Measurements from ENCODE around the gene ECM1. TPM values are rescaled to one million over a fixed set of nuclear protein-coding genes. Genes with fewer than 3 reads are reported as not detected.
A peak's percentile ranks its signal among the peaks of the same experiment; 100 is the strongest.

ECM1 gene
- total RNA-seq, 1 donor = 20.3 TPM

- TF ChIP-seq, protein P1, sequence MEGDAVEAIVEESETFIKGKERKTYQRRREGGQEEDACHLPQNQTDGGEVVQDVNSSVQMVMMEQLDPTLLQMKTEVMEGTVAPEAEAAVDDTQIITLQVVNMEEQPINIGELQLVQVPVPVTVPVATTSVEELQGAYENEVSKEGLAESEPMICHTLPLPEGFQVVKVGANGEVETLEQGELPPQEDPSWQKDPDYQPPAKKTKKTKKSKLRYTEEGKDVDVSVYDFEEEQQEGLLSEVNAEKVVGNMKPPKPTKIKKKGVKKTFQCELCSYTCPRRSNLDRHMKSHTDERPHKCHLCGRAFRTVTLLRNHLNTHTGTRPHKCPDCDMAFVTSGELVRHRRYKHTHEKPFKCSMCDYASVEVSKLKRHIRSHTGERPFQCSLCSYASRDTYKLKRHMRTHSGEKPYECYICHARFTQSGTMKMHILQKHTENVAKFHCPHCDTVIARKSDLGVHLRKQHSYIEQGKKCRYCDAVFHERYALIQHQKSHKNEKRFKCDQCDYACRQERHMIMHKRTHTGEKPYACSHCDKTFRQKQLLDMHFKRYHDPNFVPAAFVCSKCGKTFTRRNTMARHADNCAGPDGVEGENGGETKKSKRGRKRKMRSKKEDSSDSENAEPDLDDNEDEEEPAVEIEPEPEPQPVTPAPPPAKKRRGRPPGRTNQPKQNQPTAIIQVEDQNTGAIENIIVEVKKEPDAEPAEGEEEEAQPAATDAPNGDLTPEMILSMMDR (IDR thresholded peaks at IDR 0.05; ENCODE audit: insufficient read depth, low read depth, low read length) = peak; percentile 89
These were observed 52.8 kb downstream of the ECM1 start for GRCh38 chr1:150560576-150561253.

DNA sequence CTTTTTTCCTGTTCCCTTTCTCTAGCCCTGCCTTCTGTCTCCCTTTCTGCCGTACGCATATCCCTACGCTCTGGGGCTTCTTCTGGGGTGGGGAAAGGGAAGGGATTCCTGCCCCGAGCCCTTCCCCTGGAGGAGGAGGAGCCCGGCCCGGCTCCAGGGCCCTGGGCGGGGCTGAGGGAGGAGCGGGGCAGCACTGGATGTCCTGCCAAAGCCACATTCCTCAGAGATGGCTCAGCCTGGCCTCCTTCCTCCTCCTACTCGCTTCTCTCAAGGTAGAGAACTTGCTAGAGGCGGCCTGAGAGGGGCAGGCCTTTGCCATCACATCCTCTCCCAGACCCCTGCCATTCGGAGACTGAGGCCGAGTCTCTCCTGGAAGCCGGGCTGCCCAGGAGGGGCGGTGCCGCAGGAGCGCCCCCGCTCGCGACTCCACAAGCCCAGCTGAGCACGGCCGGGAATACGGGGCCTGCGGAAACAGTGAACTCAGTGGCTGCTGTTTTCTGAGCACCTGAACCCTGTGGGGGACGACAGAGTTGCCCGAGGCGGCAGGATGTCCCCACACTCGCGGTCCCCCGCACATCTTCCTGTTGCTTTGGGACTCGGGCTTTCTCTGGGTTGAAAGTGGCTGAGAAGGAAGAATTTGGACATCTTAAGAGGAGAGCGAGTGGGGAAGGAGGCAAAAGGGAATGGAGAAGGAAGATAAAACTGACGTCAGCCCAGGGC is 53.5 kb downstream of the ECM1 start:
- DNase-seq (ENCODE audit: low read depth) = peak; percentile 99
- TF ChIP-seq, protein P1 (IDR thresholded peaks at IDR 0.05; ENCODE audit: insufficient read depth, low read depth, low read length) = peak; percentile 34
- H3K4me3 ChIP-seq (ENCODE audit: low read depth, low read length) = peak overlapping the region; percentile 70

More at GRCh38 chr1:150560576-150561253, 52.8 kb downstream of the ECM1 start:
- peak overlapping the region; percentile 70 for H3K4me3 ChIP-seq (ENCODE audit: low read depth, low read length)
- DNase-seq (ENCODE audit: low read depth) = no peak

DNA sequence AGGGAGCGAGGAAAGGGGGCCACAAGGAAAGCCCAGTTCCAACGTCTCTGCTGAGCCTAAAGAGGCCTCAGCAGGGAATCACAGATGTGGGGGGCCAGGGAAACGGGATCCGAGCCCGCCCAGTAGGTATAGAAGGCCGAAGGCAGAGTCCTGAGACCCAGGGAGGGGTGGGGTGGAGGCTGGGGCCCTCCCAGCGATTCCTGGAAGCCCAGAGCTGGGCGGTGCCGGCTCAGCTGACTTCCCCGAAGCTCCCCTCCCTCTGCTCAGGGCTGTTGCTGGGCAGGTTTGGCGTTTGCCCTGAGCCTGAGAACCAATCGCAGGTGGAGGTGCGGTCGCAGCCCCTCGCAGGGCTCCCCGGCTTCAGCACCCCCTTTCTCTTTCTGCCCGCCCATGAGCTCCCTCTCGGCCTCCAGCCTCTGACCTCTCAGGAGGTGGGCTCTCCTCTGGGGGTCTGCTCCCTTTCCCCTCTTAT is 54.1 kb downstream of the ECM1 start:
- TF ChIP-seq, protein P1 (IDR thresholded peaks at IDR 0.05; ENCODE audit: insufficient read depth, low read depth, low read length) = no peak
- H3K4me3 ChIP-seq (ENCODE audit: low read depth, low read length) = peak overlapping the region; percentile 70
- DNase-seq (ENCODE audit: low read depth) = peak; percentile 96

- TF ChIP-seq, protein P1 (IDR thresholded peaks at IDR 0.05; ENCODE audit: insufficient read depth, low read depth, low read length) = no peak
- DNase-seq (ENCODE audit: low read depth) = peak; percentile 38
- H3K4me3 ChIP-seq (ENCODE audit: low read depth, low read length) = peak overlapping the region; percentile 70
These were observed 54.8 kb downstream of the ECM1 start for GRCh38 chr1:150562446-150563339.

Small RNA genes within 50 kb of the gene (small RNA-seq; reads per million reads assigned to genes)
- gene MIR4257 = not detected

Other genes with a start within 250 kb of the ECM1 start
- gene APH1A, start 239.1 kb upstream of the ECM1 start, total RNA-seq = 84.4 and 103 TPM in 2 replicates
- 7.3 and 13.5 TPM in 2 replicates for gene C1orf54, start 235.3 kb upstream of the ECM1 start, total RNA-seq
- gene CIART, start 225.6 kb upstream of the ECM1 start, total RNA-seq = 6.5 and 8.1 TPM in 2 replicates
- gene MRPS21, start 214.2 kb upstream of the ECM1 start, total RNA-seq = 28.7 and 30.7 TPM in 2 replicates
- 37.7 and 56.6 TPM in 2 replicates for gene PRPF3, start 186.6 kb upstream of the ECM1 start, total RNA-seq
- 9.7 and 16.8 TPM in 2 replicates for gene RPRD2, start 144.0 kb upstream of the ECM1 start, total RNA-seq
- gene TARS2, start 20.7 kb upstream of the ECM1 start, total RNA-seq = 17.3 and 18.4 TPM in 2 replicates
- gene FALEC, start 7.6 kb downstream of the ECM1 start, total RNA-seq = 0.64 and 1.3 TPM in 2 replicates
- gene ADAMTSL4, start 41.3 kb downstream of the ECM1 start, total RNA-seq = 2.9 and 8.6 TPM in 2 replicates
- gene MCL1, start 71.5 kb downstream of the ECM1 start, total RNA-seq = 218 and 272 TPM in 2 replicates
- 76.3 and 78.6 TPM in 2 replicates for gene ENSA, start 121.5 kb downstream of the ECM1 start, total RNA-seq
- 9.3 and 17.7 TPM in 2 replicates for gene GOLPH3L, start 189.0 kb downstream of the ECM1 start, total RNA-seq
- 0.43 and 1.3 TPM in 2 replicates for gene HORMAD1, start 212.8 kb downstream of the ECM1 start, total RNA-seq